Measurements from ENCODE around the gene SPO11. TPM values are rescaled to one million over a fixed set of nuclear protein-coding genes. Genes with fewer than 3 reads are reported as not detected.

SPO11 gene
- total and polyA plus RNA-seq, 2 of the 8 experiments (the other 6 are each of a cell fraction or from before 2014, with no cell fraction given): not detected

DNA sequence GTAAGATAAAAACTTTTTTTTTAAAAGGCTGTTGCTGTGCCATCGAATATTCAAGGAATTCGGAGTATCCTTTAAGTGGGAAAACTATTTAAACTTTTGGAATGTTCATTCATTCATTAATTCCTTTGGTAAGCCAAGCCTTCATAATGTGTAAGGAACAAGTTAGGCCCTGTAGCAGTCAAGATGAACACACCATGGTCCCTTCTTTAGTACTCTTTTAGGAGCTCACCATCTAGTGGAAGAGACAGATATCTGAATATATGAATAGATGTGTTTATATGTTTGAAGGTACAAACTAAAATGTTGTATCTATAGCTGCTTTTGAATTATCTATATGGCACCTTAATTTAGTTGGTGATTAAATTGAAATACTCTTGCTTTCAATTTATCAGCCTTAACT is 5.8 kb downstream of the SPO11 start:
- no peak overlapping the region for H2BK15ac ChIP-seq (ENCODE audit: low read length)
- no peak overlapping the region for H3K4me3 ChIP-seq (ENCODE audit: extremely low read depth in 1 of 4, insufficient read depth in 2 of 4, low read depth in 3 of 4, low read length in 4 of 4)
- H3K56ac ChIP-seq (replicated peaks; ENCODE audit: insufficient read length, low read depth, low read length): no peak overlapping the region
- no peak overlapping the region for H2BK20ac ChIP-seq (ENCODE audit: low read length)
- no peaks in the 10 kb centered on the region for H3K79me1 ChIP-seq (ENCODE audit: low read depth, low read length)
- ChIA-PET POLR2A (ENCODE audit: partially characterized antibody) (no interaction called here), CTCF (ENCODE audit: partially characterized antibody) (interaction anchor here (0.6 to 12.8 kb wide), 10 partner anchors 9 to 249 kb away, joined by 3 to 150 read pairs (median 4); no protein-coding TSS in a partner anchor)
- H2AFZ ChIP-seq (ENCODE audit: low read length): no peak overlapping the region
- no peak overlapping the region for H4K91ac ChIP-seq (replicated peaks; ENCODE audit: insufficient read length, low read length)
- no peaks in the 10 kb centered on the region for H3K27me3 ChIP-seq (replicated peaks in 1 of 4; ENCODE audit: control insufficient read depth in 3 of 4, extremely low read depth in 1 of 4, insufficient read depth in 3 of 4, low read length in 3 of 4)
- H3K27ac ChIP-seq (ENCODE audit: low read depth, low read length): no peak overlapping the region
- no peak overlapping the region for H3K14ac ChIP-seq (ENCODE audit: insufficient read length)
- H3K9me3 ChIP-seq (ENCODE audit: insufficient read depth in 2 of 2, low read depth in 1 of 2, low read length in 1 of 2): no peaks in the 10 kb centered on the region
- no peak overlapping the region for H3K4ac ChIP-seq (replicated peaks; ENCODE audit: insufficient read length, low read depth, low read length)
- H3K23ac ChIP-seq (ENCODE audit: insufficient read length): no peak overlapping the region
- H4K20me1 ChIP-seq (replicated peaks in 1 of 2; ENCODE audit: control insufficient read depth in 1 of 2, insufficient read depth in 2 of 2, low read length in 2 of 2): no peaks in the 10 kb centered on the region
- no peaks in the 10 kb centered on the region for H3K36me3 ChIP-seq (ENCODE audit: control insufficient read depth in 2 of 4, insufficient read depth in 4 of 4, low read length in 3 of 4)
- H2BK12ac ChIP-seq (ENCODE audit: low read depth, low read length): no peak overlapping the region
- no peak overlapping the region for H3K18ac ChIP-seq (ENCODE audit: extremely low read depth, low read length)
- H2BK5ac ChIP-seq (ENCODE audit: low read depth, low read length): no peak overlapping the region
- H3K79me2 ChIP-seq (ENCODE audit: control insufficient read depth in 1 of 2, insufficient read depth in 2 of 2, low read length in 2 of 2): no peaks in the 10 kb centered on the region
- H3K23me2 ChIP-seq (ENCODE audit: low read depth, low read length): no peaks in the 10 kb centered on the region
- TF ChIP-seq POLR2A (IDR thresholded peaks at IDR 0.05; ENCODE audit: control extremely low read depth in 1 of 2, low read depth in 2 of 2, low read length in 2 of 2): no peak
- no peak for TF ChIP-seq TBP (IDR thresholded peaks at IDR 0.05; ENCODE audit: low read depth, low read length)
- no peak for TF ChIP-seq JUND (IDR thresholded peaks at IDR 0.05; ENCODE audit: low read length)
- no peak for TF ChIP-seq SIN3A (conservative IDR thresholded peaks at IDR 0.05 in 1 of 2, IDR thresholded peaks at IDR 0.05 in 1 of 2; ENCODE audit: low read depth in 1 of 2, low read length in 2 of 2)
- no peak for TF ChIP-seq NANOG (IDR thresholded peaks at IDR 0.05; ENCODE audit: insufficient read depth, low read depth, low read length, poor library complexity, severe bottlenecking)
- no peak for TF ChIP-seq TAF7 (optimal IDR thresholded peaks at IDR 0.05; ENCODE audit: borderline replicate concordance, low read depth, low read length)
- no peak for TF ChIP-seq ZNF274 (IDR thresholded peaks at IDR 0.05; ENCODE audit: borderline replicate concordance, extremely low read depth, low read length)
- no peak for TF ChIP-seq SP4 (IDR thresholded peaks at IDR 0.05; ENCODE audit: low read length)
- TF ChIP-seq EP300 (IDR thresholded peaks at IDR 0.05; ENCODE audit: borderline replicate concordance in 1 of 2, low read depth in 2 of 2, low read length in 2 of 2): no peak
- TF ChIP-seq EZH2 (IDR thresholded peaks at IDR 0.05; ENCODE audit: low read depth, low read length, severe bottlenecking): no peak
- DNase-seq (ENCODE audit: low read depth in 1 of 2, low spot score in 2 of 2): no peak
- H4K8ac ChIP-seq (ENCODE audit: extremely low read depth, insufficient read depth, low read length): no peak overlapping the region
- no peak overlapping the region for H3K4me2 ChIP-seq (ENCODE audit: insufficient read depth in 1 of 2, low read depth in 2 of 2, low read length in 2 of 2)
- no peak overlapping the region for H4K5ac ChIP-seq (ENCODE audit: insufficient read length, low read depth, low read length)
- no peak overlapping the region for H3K9ac ChIP-seq (replicated peaks in 1 of 4; ENCODE audit: extremely low read depth in 1 of 4, low read depth in 3 of 4, low read length in 3 of 4)
- no peak overlapping the region for H2BK120ac ChIP-seq (replicated peaks; ENCODE audit: low read depth, low read length)
- FAIRE-seq: no peak
- WGBS, 2 experiments (ENCODE audit: extremely low coverage in 1 of 2, insufficient coverage in 1 of 2, insufficient read length in 1 of 2, insufficient replicate concordance in 2 of 2, low coverage in 1 of 2, low lambda C conversion rate in 2 of 2, missing lambda C conversion rate in 1 of 2): 88% methylated on average over 2 of the region's 2 CpGs; no CpG with 5 or more reads in 1 of the 2 experiments
- no peaks in the 10 kb centered on the region for H3K4me1 ChIP-seq (replicated peaks in 1 of 4; ENCODE audit: control insufficient read depth in 3 of 4, insufficient read depth in 4 of 4, low read length in 3 of 4)
- H2AK5ac ChIP-seq (ENCODE audit: low read depth, low read length): no peak overlapping the region

Measured in H1 (cell line).